ENCODE measurements around the gene MYO15A. TPM values are rescaled to one million over a fixed set of nuclear protein-coding genes. Genes with fewer than 3 reads are reported as not detected.

MYO15A gene
- total and polyA plus RNA-seq, 2 of the 4 experiments (the other 2 are of a cell fraction), result 0.18 to 1.1 TPM

DNA sequence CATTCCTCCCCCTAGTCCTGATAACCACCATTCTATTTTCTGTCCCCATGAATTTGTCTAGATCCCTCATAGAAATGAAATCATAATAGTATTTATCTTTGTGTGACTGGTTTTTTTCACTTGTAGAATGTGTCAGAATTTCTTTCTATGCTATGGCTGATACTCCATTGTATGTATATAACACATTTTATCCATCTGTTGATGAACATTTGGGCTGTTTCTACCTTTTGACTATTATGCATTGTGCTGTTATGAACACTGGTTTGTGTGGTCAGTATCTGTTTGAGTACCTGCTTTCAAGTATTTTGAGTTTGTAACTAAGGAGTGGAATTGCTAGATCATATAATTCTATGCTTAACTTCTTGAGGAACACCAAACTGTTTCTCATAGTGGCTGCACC lies 36.8 kb upstream of the MYO15A start:
- ATAC-seq (ENCODE audit: low read depth), result no peak
- H3K23ac ChIP-seq (ENCODE audit: low read depth, low read length), result no peak overlapping the region
- no peak overlapping the region for H2AK5ac ChIP-seq (ENCODE audit: low read depth, low read length)

More for the DNA sequence above, 36.8 kb upstream of the MYO15A start:
- ChIA-PET CTCF (no interaction called here), POLR2A (ENCODE audit: unreplicated experiment) (no interaction called here)
- no peak overlapping the region for H3K18ac ChIP-seq (ENCODE audit: low read depth, low read length)
- H2BK120ac ChIP-seq (ENCODE audit: low read depth, low read length), result no peak overlapping the region
- TF ChIP-seq CHD1 (IDR thresholded peaks at IDR 0.05; ENCODE audit: low read depth, low read length), result no peak
- TF ChIP-seq, protein P1, sequence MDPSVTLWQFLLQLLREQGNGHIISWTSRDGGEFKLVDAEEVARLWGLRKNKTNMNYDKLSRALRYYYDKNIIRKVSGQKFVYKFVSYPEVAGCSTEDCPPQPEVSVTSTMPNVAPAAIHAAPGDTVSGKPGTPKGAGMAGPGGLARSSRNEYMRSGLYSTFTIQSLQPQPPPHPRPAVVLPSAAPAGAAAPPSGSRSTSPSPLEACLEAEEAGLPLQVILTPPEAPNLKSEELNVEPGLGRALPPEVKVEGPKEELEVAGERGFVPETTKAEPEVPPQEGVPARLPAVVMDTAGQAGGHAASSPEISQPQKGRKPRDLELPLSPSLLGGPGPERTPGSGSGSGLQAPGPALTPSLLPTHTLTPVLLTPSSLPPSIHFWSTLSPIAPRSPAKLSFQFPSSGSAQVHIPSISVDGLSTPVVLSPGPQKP (IDR thresholded peaks at IDR 0.05; ENCODE audit: borderline replicate concordance, low read depth, low read length), result no peak
- TF ChIP-seq, protein P2, sequence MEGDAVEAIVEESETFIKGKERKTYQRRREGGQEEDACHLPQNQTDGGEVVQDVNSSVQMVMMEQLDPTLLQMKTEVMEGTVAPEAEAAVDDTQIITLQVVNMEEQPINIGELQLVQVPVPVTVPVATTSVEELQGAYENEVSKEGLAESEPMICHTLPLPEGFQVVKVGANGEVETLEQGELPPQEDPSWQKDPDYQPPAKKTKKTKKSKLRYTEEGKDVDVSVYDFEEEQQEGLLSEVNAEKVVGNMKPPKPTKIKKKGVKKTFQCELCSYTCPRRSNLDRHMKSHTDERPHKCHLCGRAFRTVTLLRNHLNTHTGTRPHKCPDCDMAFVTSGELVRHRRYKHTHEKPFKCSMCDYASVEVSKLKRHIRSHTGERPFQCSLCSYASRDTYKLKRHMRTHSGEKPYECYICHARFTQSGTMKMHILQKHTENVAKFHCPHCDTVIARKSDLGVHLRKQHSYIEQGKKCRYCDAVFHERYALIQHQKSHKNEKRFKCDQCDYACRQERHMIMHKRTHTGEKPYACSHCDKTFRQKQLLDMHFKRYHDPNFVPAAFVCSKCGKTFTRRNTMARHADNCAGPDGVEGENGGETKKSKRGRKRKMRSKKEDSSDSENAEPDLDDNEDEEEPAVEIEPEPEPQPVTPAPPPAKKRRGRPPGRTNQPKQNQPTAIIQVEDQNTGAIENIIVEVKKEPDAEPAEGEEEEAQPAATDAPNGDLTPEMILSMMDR (conservative IDR thresholded peaks at IDR 0.05; ENCODE audit: low read depth, low read length), result no peak
- TF ChIP-seq MXI1 (IDR thresholded peaks at IDR 0.05; ENCODE audit: borderline replicate concordance, low read depth, low read length), result no peak
- no peak for TF ChIP-seq NFE2L2 (IDR thresholded peaks at IDR 0.05; ENCODE audit: low read depth, low read length)
- no peak for TF ChIP-seq POLR2A (IDR thresholded peaks at IDR 0.05; ENCODE audit: low read depth, low read length)
- TF ChIP-seq MAZ (IDR thresholded peaks at IDR 0.05; ENCODE audit: borderline replicate concordance, low read depth, low read length), result no peak
- no peak for TF ChIP-seq RFX5 (IDR thresholded peaks at IDR 0.05; ENCODE audit: low read depth, low read length)
- TF ChIP-seq MAFK (IDR thresholded peaks at IDR 0.05; ENCODE audit: low read depth, low read length), result no peak
- TF ChIP-seq RAD21 (IDR thresholded peaks at IDR 0.05; ENCODE audit: low read length), result no peak
- TF ChIP-seq CEBPB (IDR thresholded peaks at IDR 0.05; ENCODE audit: low read depth, low read length), result no peak
- TF ChIP-seq BHLHE40 (IDR thresholded peaks at IDR 0.05; ENCODE audit: low read depth, low read length), result no peak
- TF ChIP-seq FOS (IDR thresholded peaks at IDR 0.05; ENCODE audit: low read depth, low read length), result no peak
- no peak overlapping the region for H3K9ac ChIP-seq (ENCODE audit: low read depth, low read length)
- no peak overlapping the region for H3K56ac ChIP-seq (ENCODE audit: extremely low read depth, insufficient read depth, low read length)
- no peak overlapping the region for H2BK15ac ChIP-seq (ENCODE audit: low read depth, low read length)
- no peak overlapping the region for H2BK20ac ChIP-seq (ENCODE audit: low read depth, low read length)
- H3K14ac ChIP-seq (replicated peaks; ENCODE audit: low read depth, low read length), result no peak overlapping the region
- no peak overlapping the region for H3K4me2 ChIP-seq (ENCODE audit: low read depth, low read length)
- no peak overlapping the region for H2AFZ ChIP-seq (replicated peaks; ENCODE audit: low read length, poor library complexity)
- no peak overlapping the region for H3K4me3 ChIP-seq (ENCODE audit: insufficient read depth, low read depth, low read length)
- H4K20me1 ChIP-seq (ENCODE audit: insufficient read depth, low read length), result no peaks in the 10 kb centered on the region
- H3K79me1 ChIP-seq (ENCODE audit: low read depth in 1 of 2, low read length in 2 of 2), result no peaks in the 10 kb centered on the region
- peaks cover under 1% of the 10 kb centered on the region; the same call in 1 of the 2 replicates for H3K4me1 ChIP-seq (ENCODE audit: control insufficient read depth, insufficient read depth, low read length)
- in situ Hi-C loops (cut with MboI; ENCODE audit: low sequenced_read_pairs), result no loop called here
- H3K36me3 ChIP-seq (ENCODE audit: control insufficient read depth, insufficient read depth, low read length), result no peaks in the 10 kb centered on the region
- peaks cover 9% of the 10 kb centered on the region for H3K27me3 ChIP-seq (ENCODE audit: control insufficient read depth, insufficient read depth, low read length)
- intact Hi-C loops (cut with micrococcal nuclease), result no loop called here
- no TSS peak for BruUV-seq (replicated peaks)
- no peak overlapping the region for H2AK9ac ChIP-seq (replicated peaks; ENCODE audit: low read depth, low read length, poor library complexity)
- no peak overlapping the region for H2BK5ac ChIP-seq (ENCODE audit: low read depth, low read length, poor library complexity, severe bottlenecking)
- no peak overlapping the region for H3K4ac ChIP-seq (ENCODE audit: low read depth, low read length)
- no peak overlapping the region for H4K8ac ChIP-seq (ENCODE audit: low read depth in 2 of 2, low read length in 2 of 2)
- H4K5ac ChIP-seq (ENCODE audit: low read depth, low read length), result no peak overlapping the region
- dilution Hi-C loops (cut with HindIII; ENCODE audit: low sequenced_read_pairs, unreplicated experiment), result no loop called here
- no peak for DNase-seq
- no peaks in the 10 kb centered on the region for H3K9me1 ChIP-seq (ENCODE audit: insufficient read depth, low read length)
- H4K91ac ChIP-seq (ENCODE audit: insufficient read depth, low read depth, low read length), result no peak overlapping the region
- H3K9me3 ChIP-seq (ENCODE audit: control insufficient read depth, insufficient read depth, low read length), result no peaks in the 10 kb centered on the region
- no peak overlapping the region for H3K27ac ChIP-seq (ENCODE audit: insufficient read depth, low read length)
